GM12874 (cell line): ENCODE measurements around the gene NAALADL2.

Experiments used
- CTCF ChIP-seq: IDR thresholded peaks from 2 replicates; pipeline ENCODE4 v1.5.1; 2011; ENCODE audit warnings: low read depth, mild to moderate bottlenecking, control low read depth, low read length, moderate library complexity; ENCODE audit not compliant: insufficient read depth

The NAALADL2 gene

GRCh38 chr3:175378348-175378747 is 519.2 kb downstream of the NAALADL2 start:
- no peak for TF ChIP-seq CTCF

GRCh38 chr3:175381685-175382084 is 522.6 kb downstream of the NAALADL2 start:
- no peak for TF ChIP-seq CTCF

GRCh38 chr3:175383371-175383770 is 524.2 kb downstream of the NAALADL2 start:
- TF ChIP-seq CTCF: no peak

GRCh38 chr3:175383813-175384212 is 524.7 kb downstream of the NAALADL2 start:
- no peak for TF ChIP-seq CTCF

GRCh38 chr3:175384569-175384968 is 525.4 kb downstream of the NAALADL2 start:
- no peak for TF ChIP-seq CTCF

GRCh38 chr3:175386630-175387029 is 527.5 kb downstream of the NAALADL2 start:
- no peak for TF ChIP-seq CTCF

GRCh38 chr3:175389560-175389959 is 530.4 kb downstream of the NAALADL2 start:
- TF ChIP-seq CTCF: no peak

GRCh38 chr3:175391601-175392000 is 532.5 kb downstream of the NAALADL2 start:
- no peak for TF ChIP-seq CTCF
